ENCODE results near the gene HLA-C.
"Not testable (repeated sequence)": the region's sequence is repeated elsewhere in the genome, so short reads cannot be mapped to it uniquely, and the experiment has no call there.

The HLA-C gene

GRCh38 chr6:31271641-31272357 lies at the start of gene HLA-C:
HLA-C (minus strand) TSS chr6:31272092; CDS start chr6:31272071, 21 bp downstream.
- peak; percentile 95 to 97 for DNase-seq

- DNase-seq, result no peak
Measured at GRCh38 chr6:31321005-31321707, 49.3 kb upstream of the HLA-C start.

- no peak for DNase-seq
Measured at GRCh38 chr6:31317036-31317435, 45.1 kb upstream of the HLA-C start.

GRCh38 chr6:31309641-31310040 lies 37.7 kb upstream of the HLA-C start:
- no peak for DNase-seq

- DNase-seq, result no peak
Measured at GRCh38 chr6:31308845-31309175, 36.9 kb upstream of the HLA-C start.

- peak; percentile 67 to 85 for DNase-seq
Measured at GRCh38 chr6:31308050-31308844, 36.4 kb upstream of the HLA-C start.

GRCh38 chr6:31307669-31308049 lies 35.8 kb upstream of the HLA-C start:
- DNase-seq, result no peak

GRCh38 chr6:31305703-31306219 lies 33.9 kb upstream of the HLA-C start:
- DNase-seq, result no peak

GRCh38 chr6:31304683-31305082 lies 32.8 kb upstream of the HLA-C start:
- no peak for DNase-seq

- DNase-seq, result no peak
Measured at GRCh38 chr6:31300797-31301196, 28.9 kb upstream of the HLA-C start.

- no peak for DNase-seq
Measured at GRCh38 chr6:31299947-31300346, 28.1 kb upstream of the HLA-C start.

- DNase-seq, result no peak
Measured at GRCh38 chr6:31299511-31299910, 27.6 kb upstream of the HLA-C start.

GRCh38 chr6:31294056-31294455 lies 22.2 kb upstream of the HLA-C start:
- DNase-seq, result no peak

- no peak for DNase-seq
Measured at GRCh38 chr6:31293343-31293742, 21.5 kb upstream of the HLA-C start.

- no peak for DNase-seq
Measured at GRCh38 chr6:31289788-31290187, 17.9 kb upstream of the HLA-C start.

- DNase-seq, result no peak
Measured at GRCh38 chr6:31287619-31288018, 15.7 kb upstream of the HLA-C start.

GRCh38 chr6:31285982-31286381 lies 14.1 kb upstream of the HLA-C start:
- no peak for DNase-seq

- DNase-seq, result no peak
Measured at GRCh38 chr6:31285486-31285885, 13.6 kb upstream of the HLA-C start.

- DNase-seq, result not testable (repeated sequence)
Measured at GRCh38 chr6:31279647-31280046, 7.8 kb upstream of the HLA-C start.

- peak in 1 of 2 donors; percentile 43 for DNase-seq
Measured at GRCh38 chr6:31272836-31273626, 1.1 kb upstream of the HLA-C start.

- peak in 1 of 2 donors; percentile 31 for DNase-seq
Measured at GRCh38 chr6:31272436-31272835, 544 bp upstream of the HLA-C start.

- DNase-seq, result peak; percentile 61 to 85
Measured at GRCh38 chr6:31270788-31271640, 878 bp downstream of the HLA-C start.
